OCI-LY1 (cell line): Measurements from ENCODE around the gene ATG7.

Experiments used
- CTCF ChIP-seq: fragments of 200-600 bp; sonication (generic), shearing (Covaris generic); IDR thresholded peaks from 2 replicates; pipeline ENCODE4 v1.5.1; 2017; ENCODE audit warnings: mild to moderate bottlenecking, antibody characterized with exemption, low read length, moderate library complexity, mixed read lengths
- EZH2 ChIP-seq: fragments of 200-600 bp; sonication (generic), shearing (Covaris generic); IDR thresholded peaks from 2 replicates; pipeline ENCODE4 v1.8.0; 2017; ENCODE audit warnings: borderline replicate concordance, mixed run types, mild to moderate bottlenecking, antibody characterized with exemption, low read length, moderate library complexity, mixed read lengths

- no peak for TF ChIP-seq CTCF
- TF ChIP-seq EZH2: no peak
These were observed 3.2 kb upstream of the ATG7 start for GRCh38 chr3:11269007-11269406.
